KMS-11 (cell line): Measurements from ENCODE around the gene USH1G.

Experiments
- H2AFZ ChIP-seq: fragments of 200-600 bp; sonication (generic); 2 replicates; pipeline ENCODE4 v1.6.1; 2016; ENCODE audit warnings: antibody characterized with exemption, mixed run types, low read depth
- H3K27ac ChIP-seq: fragments of 200-600 bp; sonication (generic); 2 replicates; pipeline ENCODE4 v1.6.1; 2016; ENCODE audit warnings: mild to moderate bottlenecking, mixed run types
- H3K27me3 ChIP-seq: fragments of 200-600 bp; sonication (generic); 2 replicates; pipeline ENCODE4 v1.6.1; 2017; ENCODE audit warnings: mild to moderate bottlenecking, low read depth, mixed run types, moderate library complexity; ENCODE audit not compliant: insufficient read depth
- H3K36me3 ChIP-seq: fragments of 200-600 bp; sonication (generic); 2 replicates; pipeline ENCODE4 v1.6.1; 2017; ENCODE audit warnings: mild to moderate bottlenecking, mixed run types; ENCODE audit not compliant: insufficient read depth
- H3K4me1 ChIP-seq: fragments of 200-600 bp; sonication (generic); 2 replicates; pipeline ENCODE4 v1.6.1; 2016; ENCODE audit warnings: mild to moderate bottlenecking, low read depth, mixed run types; ENCODE audit not compliant: poor library complexity, severe bottlenecking
- H3K4me2 ChIP-seq: fragments of 200-600 bp; sonication (generic); 2 replicates; pipeline ENCODE4 v1.7.0; 2016; ENCODE audit warnings: mild to moderate bottlenecking, mixed run types
- H3K4me3 ChIP-seq: fragments of 200-600 bp; sonication (generic); IDR thresholded peaks from 2 replicates; pipeline ENCODE4 v1.6.1; 2017; ENCODE audit warnings: low read depth, low read length, mixed read lengths; ENCODE audit not compliant: insufficient read depth
- H3K79me2 ChIP-seq: fragments of 200-600 bp; sonication (generic); 2 replicates; pipeline ENCODE4 v1.6.1; 2016; ENCODE audit warnings: low read depth, mixed run types; ENCODE audit not compliant: insufficient read depth
- H3K9ac ChIP-seq: fragments of 200-600 bp; sonication (generic); 2 replicates; pipeline ENCODE4 v1.6.1; 2016; ENCODE audit warnings: mild to moderate bottlenecking, mixed run types
- H4K20me1 ChIP-seq: fragments of 200-600 bp; sonication (generic); 2 replicates; pipeline ENCODE4 v1.6.1; 2016; ENCODE audit warnings: mild to moderate bottlenecking, mixed run types; ENCODE audit not compliant: insufficient read depth
- TF ChIP-seq, protein P1 (sequence below): fragments of 200-600 bp; sonication (generic); conservative IDR thresholded peaks from 2 replicates; pipeline ENCODE4 v1.6.1; 2017; ENCODE audit warnings: low read depth, mild to moderate bottlenecking, antibody characterized with exemption, low read length, moderate library complexity, mixed read lengths

The USH1G gene

DNA sequence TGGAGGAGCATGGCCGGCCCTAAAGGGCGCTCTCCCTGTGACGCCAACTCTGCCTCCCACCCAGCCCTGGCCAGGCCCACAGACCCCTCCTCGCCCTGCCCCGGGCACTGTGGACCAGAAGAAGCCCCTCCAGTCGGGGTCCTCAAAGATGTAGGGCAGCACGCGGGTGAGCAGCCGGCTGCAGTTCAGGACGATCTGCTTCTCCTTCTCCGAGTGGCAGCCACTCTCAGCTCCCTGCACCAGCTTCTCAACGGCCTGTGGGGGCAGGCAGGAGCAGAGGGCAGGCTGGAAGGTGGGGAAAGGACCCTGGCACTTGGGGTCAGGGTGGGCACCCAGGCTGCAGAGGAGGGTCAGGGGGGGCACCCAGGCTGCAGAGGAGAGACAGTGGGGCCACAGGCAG is 40.6 kb upstream of the USH1G start:
- no peaks in the 10 kb centered on the region for H3K36me3 ChIP-seq
- no peak overlapping the region for H3K4me2 ChIP-seq
- H3K27ac ChIP-seq, result no peak overlapping the region
- H4K20me1 ChIP-seq, result no peaks in the 10 kb centered on the region
- H3K9ac ChIP-seq, result no peak overlapping the region
- H3K4me1 ChIP-seq, result peaks cover 15% of the 10 kb centered on the region
- H3K79me2 ChIP-seq, result no peaks in the 10 kb centered on the region
- no peak overlapping the region for H2AFZ ChIP-seq
- H3K27me3 ChIP-seq, result no peaks in the 10 kb centered on the region; the same call in 1 of the 2 replicates
- H3K4me3 ChIP-seq, result no peak overlapping the region
- TF ChIP-seq, protein P1, sequence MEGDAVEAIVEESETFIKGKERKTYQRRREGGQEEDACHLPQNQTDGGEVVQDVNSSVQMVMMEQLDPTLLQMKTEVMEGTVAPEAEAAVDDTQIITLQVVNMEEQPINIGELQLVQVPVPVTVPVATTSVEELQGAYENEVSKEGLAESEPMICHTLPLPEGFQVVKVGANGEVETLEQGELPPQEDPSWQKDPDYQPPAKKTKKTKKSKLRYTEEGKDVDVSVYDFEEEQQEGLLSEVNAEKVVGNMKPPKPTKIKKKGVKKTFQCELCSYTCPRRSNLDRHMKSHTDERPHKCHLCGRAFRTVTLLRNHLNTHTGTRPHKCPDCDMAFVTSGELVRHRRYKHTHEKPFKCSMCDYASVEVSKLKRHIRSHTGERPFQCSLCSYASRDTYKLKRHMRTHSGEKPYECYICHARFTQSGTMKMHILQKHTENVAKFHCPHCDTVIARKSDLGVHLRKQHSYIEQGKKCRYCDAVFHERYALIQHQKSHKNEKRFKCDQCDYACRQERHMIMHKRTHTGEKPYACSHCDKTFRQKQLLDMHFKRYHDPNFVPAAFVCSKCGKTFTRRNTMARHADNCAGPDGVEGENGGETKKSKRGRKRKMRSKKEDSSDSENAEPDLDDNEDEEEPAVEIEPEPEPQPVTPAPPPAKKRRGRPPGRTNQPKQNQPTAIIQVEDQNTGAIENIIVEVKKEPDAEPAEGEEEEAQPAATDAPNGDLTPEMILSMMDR, result no peak

DNA sequence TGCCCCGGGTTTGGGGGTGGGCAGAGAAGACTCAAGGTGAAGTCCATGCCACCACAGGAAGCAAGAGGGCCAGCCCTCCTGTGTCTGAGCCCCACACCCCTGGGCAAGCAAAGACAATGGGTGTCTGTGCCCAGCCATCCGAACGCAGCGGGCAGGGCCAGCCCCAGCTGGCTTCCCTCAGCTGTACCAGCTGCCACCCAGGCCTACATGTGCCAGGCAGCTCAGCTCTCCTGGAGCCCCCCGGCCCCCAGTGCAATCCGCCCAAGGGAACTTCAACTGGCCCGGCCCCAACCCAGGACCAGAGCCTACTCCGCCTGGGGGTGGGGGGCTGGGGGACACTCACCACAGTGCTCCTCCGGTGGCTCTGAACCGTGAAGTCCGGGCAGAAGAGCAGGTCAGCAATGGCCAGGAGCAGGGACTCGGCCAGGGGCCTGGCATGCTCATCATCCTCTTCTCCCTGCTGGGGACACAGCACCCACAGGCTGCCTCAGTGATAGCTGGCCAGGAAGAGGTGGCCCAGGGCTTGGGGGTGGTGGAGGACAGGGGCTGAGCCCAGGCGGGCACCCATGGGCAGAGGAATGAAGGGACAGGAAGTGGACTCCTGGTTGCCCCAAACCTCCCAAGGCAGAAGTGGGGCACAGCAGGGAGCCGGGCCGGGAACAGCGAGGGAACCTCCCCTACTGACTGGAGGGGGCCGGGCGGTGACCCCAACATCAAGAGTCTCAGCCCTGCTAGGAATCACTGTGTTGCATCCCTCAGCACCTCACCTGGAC is 39.8 kb upstream of the USH1G start:
- H3K9ac ChIP-seq, result no peak overlapping the region
- H3K27me3 ChIP-seq, result no peaks in the 10 kb centered on the region; the same call in 1 of the 2 replicates
- no peaks in the 10 kb centered on the region for H3K36me3 ChIP-seq
- no peak overlapping the region for H3K27ac ChIP-seq
- no peaks in the 10 kb centered on the region for H3K79me2 ChIP-seq
- H4K20me1 ChIP-seq, result no peaks in the 10 kb centered on the region
- no peak overlapping the region for H3K4me3 ChIP-seq
- no peak overlapping the region for H2AFZ ChIP-seq
- TF ChIP-seq, protein P1, result no peak
- H3K4me2 ChIP-seq, result no peak overlapping the region
- peaks cover 15% of the 10 kb centered on the region for H3K4me1 ChIP-seq

DNA sequence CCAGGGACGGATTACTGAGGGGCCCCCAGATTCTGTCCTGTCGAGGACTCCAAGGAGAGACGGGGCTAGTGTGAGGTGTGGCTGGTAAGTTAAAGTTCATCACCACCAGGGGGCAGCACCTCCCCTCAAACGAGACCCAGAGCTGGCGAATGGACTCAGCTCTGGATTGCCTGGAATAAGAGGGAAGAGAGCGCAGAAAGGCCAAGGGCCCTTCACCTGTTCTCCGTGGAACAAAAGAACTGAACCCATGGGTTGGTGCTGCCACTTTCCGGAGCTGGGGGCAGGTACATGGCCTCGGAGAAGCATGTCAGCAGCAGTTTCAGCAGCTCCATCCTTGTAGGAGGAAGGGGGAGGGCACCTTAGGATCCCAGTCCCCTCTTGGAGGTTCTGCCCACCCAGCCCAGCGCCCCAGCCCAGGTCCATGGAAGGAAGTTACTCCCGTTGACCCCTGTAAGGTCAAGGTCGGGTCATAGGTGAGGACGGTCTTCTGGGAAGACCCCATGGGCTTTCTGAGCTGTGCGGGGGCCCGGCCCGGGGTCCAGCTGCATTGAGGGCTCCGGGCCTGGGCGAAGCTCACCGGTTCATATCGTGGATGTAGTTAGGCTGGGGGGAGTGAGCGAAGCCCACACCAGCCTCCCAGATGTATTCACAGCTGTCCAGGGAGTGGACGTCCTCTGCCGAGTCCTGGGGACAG is 38.7 kb upstream of the USH1G start:
- TF ChIP-seq, protein P1, result peak; percentile 90
- no peaks in the 10 kb centered on the region for H4K20me1 ChIP-seq
- peaks cover 2% of the 10 kb centered on the region; the same call in 1 of the 2 replicates for H3K27me3 ChIP-seq
- H2AFZ ChIP-seq, result peak overlapping the region; percentile 7; the same call in 1 of the 2 replicates
- no peak overlapping the region for H3K27ac ChIP-seq
- peaks cover 15% of the 10 kb centered on the region for H3K4me1 ChIP-seq
- no peaks in the 10 kb centered on the region for H3K79me2 ChIP-seq
- no peak overlapping the region for H3K4me3 ChIP-seq
- H3K4me2 ChIP-seq, result peak overlapping the region; percentile 36; the same call in 1 of the 2 replicates
- H3K9ac ChIP-seq, result no peak overlapping the region
- H3K36me3 ChIP-seq, result no peaks in the 10 kb centered on the region

DNA sequence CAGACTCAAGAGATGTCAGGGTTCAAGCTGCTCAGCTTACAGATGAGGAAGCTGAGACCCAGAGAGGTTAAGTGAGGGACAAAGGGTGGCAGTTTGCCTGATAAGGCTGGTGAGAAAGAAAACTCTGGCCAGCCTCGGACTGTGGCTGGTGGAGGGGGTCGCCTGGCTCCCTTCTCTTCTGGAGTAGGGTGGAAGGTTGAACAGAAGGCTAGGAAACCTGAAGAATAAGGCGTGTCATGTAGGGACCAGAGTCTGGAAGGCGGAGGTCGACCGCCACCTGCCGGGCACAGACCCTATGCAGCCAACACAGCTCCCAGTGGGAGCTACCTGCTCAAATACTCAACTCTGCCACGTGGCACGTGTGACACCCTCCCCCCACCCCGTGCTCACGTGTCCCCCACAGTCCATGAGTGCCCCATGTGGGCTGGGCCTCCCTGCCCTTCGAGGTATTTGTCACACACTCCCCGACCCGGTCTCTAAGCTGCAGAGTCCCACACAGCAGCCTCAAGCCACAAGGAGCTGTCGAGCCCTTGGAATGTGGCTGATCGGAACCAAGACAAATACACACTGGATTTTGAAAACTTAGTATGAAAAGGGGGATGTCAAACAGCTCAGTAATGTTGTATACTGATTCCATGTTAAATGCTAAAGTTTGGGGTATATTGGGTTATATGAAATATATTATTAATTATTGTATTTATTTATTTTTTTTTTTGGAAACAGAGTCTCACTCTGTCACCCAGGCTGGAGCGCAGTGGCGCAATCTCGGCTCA is 37.7 kb upstream of the USH1G start:
- Histone ChIP-seq H3K4me1 (peaks cover 15% of the 10 kb centered on the region), H3K4me2 (peak overlapping the region; percentile 70), H3K36me3 (no peaks in the 10 kb centered on the region), H2AFZ (peak overlapping the region; percentile 68), H3K9ac (no peak overlapping the region), H3K79me2 (no peaks in the 10 kb centered on the region), H4K20me1 (no peaks in the 10 kb centered on the region), H3K27ac (no peak overlapping the region), H3K4me3 (no peak overlapping the region), H3K27me3 (peaks cover 3% of the 10 kb centered on the region; the same call in 1 of the 2 replicates)
- TF ChIP-seq, protein P1, result peak; percentile 76
